Keratinocyte (primary cell): Measurements from ENCODE around the gene CACNA1F. TPM values are rescaled to one million over a fixed set of nuclear protein-coding genes. Genes with fewer than 3 reads are reported as not detected.

Source experiments
- DNase-seq: peaks from one replicate; pipeline ENCODE4 v3.0.0-alpha.2; 2011; ENCODE audit warnings: low read depth, missing footprints, low spot score
- FAIRE-seq: peaks from 2 replicates; lab custom pipeline; 2011; peaks lifted over from hg19 to GRCh38; lab: Jason Lieb, UNC
- H2AFZ ChIP-seq: 2 replicates; pipeline ENCODE4 v1.6.0; 2012; ENCODE audit warnings: low read length, control low read depth, inconsistent platforms; ENCODE audit not compliant: control insufficient read depth
- H3K27ac ChIP-seq: 2 replicates; pipeline ENCODE4 v1.5.1; 2011; ENCODE audit warnings: low read length; ENCODE audit not compliant: control insufficient read depth, insufficient read depth
- H3K27me3 ChIP-seq: 3 replicates; pipeline ENCODE4 v1.6.0; 2011; ENCODE audit warnings: low read length; ENCODE audit not compliant: control insufficient read depth, insufficient read depth; ENCODE audit errors: extremely low read depth
- H3K36me3 ChIP-seq, 2 experiments: 2 replicates in 1 of 2; 3 replicates in 1 of 2; pipeline ENCODE4 v1.5.1; 2011; ENCODE audit warnings: low read length in 2 of 2, mild to moderate bottlenecking in 1 of 2; ENCODE audit not compliant: control insufficient read depth in 2 of 2, insufficient read depth in 2 of 2; ENCODE audit errors: extremely low read depth in 1 of 2
- H3K4me1 ChIP-seq: 3 replicates; pipeline ENCODE4 v1.5.1; 2011; ENCODE audit warnings: low read length; ENCODE audit not compliant: control insufficient read depth, insufficient read depth; ENCODE audit errors: extremely low read depth
- H3K4me2 ChIP-seq: 3 replicates; pipeline ENCODE4 v1.6.0; 2011; ENCODE audit warnings: low read depth, low read length; ENCODE audit not compliant: control insufficient read depth, insufficient read depth; ENCODE audit errors: extremely low read depth
- H3K4me3 ChIP-seq, 3 experiments: fragments of 200-600 bp in 1 of 3; sonication (generic) in 1 of 3; 2 replicates in 2 of 3; 3 replicates in 1 of 3; pipeline ENCODE4 v1.5.1; 2011 to 2016; ENCODE audit warnings: low read length in 3 of 3, mild to moderate bottlenecking in 3 of 3, control low read depth in 2 of 3, inconsistent platforms in 1 of 3, low read depth in 1 of 3, mixed read lengths in 1 of 3, mixed run types in 1 of 3, moderate library complexity in 1 of 3; ENCODE audit not compliant: control insufficient read depth in 2 of 3, insufficient read depth in 2 of 3; ENCODE audit errors: extremely low read depth in 1 of 3
- H3K79me2 ChIP-seq: 2 replicates; pipeline ENCODE4 v1.6.0; 2012; ENCODE audit warnings: low read length; ENCODE audit not compliant: control insufficient read depth, insufficient read depth
- H3K9ac ChIP-seq: 3 replicates; pipeline ENCODE4 v1.6.0; 2011; ENCODE audit warnings: low read length; ENCODE audit not compliant: control insufficient read depth, insufficient read depth; ENCODE audit errors: extremely low read depth
- H3K9me1 ChIP-seq: 3 replicates; pipeline ENCODE4 v1.6.0; 2011; ENCODE audit warnings: low read length; ENCODE audit not compliant: control insufficient read depth, insufficient read depth; ENCODE audit errors: extremely low read depth
- H3K9me3 ChIP-seq: 2 replicates; pipeline ENCODE4 v1.5.1; 2012; ENCODE audit warnings: low read depth, low read length; ENCODE audit not compliant: control insufficient read depth
- H4K20me1 ChIP-seq: 3 replicates; pipeline ENCODE4 v1.6.0; 2011; ENCODE audit warnings: low read length; ENCODE audit not compliant: control insufficient read depth, insufficient read depth; ENCODE audit errors: extremely low read depth
- CTCF ChIP-seq, 3 experiments: IDR thresholded peaks in 1 of 3; conservative IDR thresholded peaks in 1 of 3; optimal IDR thresholded peaks in 1 of 3; 2 replicates in 2 of 3; 3 replicates in 1 of 3; pipeline versions ENCODE3 to v1.5.1; 2011; ENCODE audit warnings: low read length in 3 of 3, mild to moderate bottlenecking in 3 of 3, moderate library complexity in 2 of 3, control low read depth in 1 of 3, inconsistent platforms in 1 of 3; ENCODE audit not compliant: insufficient read depth in 2 of 3; ENCODE audit errors: extremely low read depth in 1 of 3
- EZH2 ChIP-seq: IDR thresholded peaks from one replicate; pipeline ENCODE4 v1.6.1; 2012; ENCODE audit warnings: inconsistent platforms, mild to moderate bottlenecking, low read length, moderate library complexity
- dilution Hi-C: fragments of 300-500 bp; cut with MboI; formaldehyde crosslinking; loops from one replicate; pipeline ENCODE4 v1.7.0; 2020; ENCODE audit warnings: low sequenced_read_pairs; ENCODE audit not compliant: extremely low pct_ligation_motif_present
- polyA plus RNA-seq, 5 experiments: library from polyadenylated mRNA; depleted of rRNA in 3 of 5; stranded (reverse) in 3 of 5; stranded (forward) in 1 of 5; unstranded in 1 of 5; fragments of >200 nt; gene quantifications; 1 replicate in 1 of 5; 2 replicates in 3 of 5; 3 replicates in 1 of 5; pipeline versions ENCODE4 v1.2.1 to v1.2.3, GENCODE V29; 2011 to 2012; ENCODE audit warnings: missing spikeins in 2 of 5, low read depth in 1 of 5, low replicate concordance in 1 of 5

Gene CACNA1F
- polyA plus RNA-seq, 1 donor (not counting 4 experiments of a cell fraction or from before 2014, with no cell fraction given): not detected

GRCh38 chrX:49191574-49192011 is 41.5 kb downstream of the CACNA1F start:
- Histone ChIP-seq H3K4me3 (peak overlapping the region; percentile 66 to 69 (median 69)), H4K20me1 (no peaks in the 10 kb centered on the region), H3K27me3 (no peaks in the 10 kb centered on the region), H3K9me3 (no peaks in the 10 kb centered on the region), H3K4me1 (peaks cover 9% of the 10 kb centered on the region), H3K9ac (peak overlapping the region; percentile 73), H3K36me3 (no peaks in the 10 kb centered on the region), H3K79me2 (no peaks in the 10 kb centered on the region), H3K27ac (peak overlapping the region; percentile 63), H3K4me2 (peak overlapping the region; percentile 69), H3K9me1 (no peaks in the 10 kb centered on the region), H2AFZ (peak overlapping the region; percentile 56)
- dilution Hi-C loops: no loop called here
- DNase-seq: no peak
- TF ChIP-seq CTCF (optimal IDR thresholded peaks at IDR 0.05 in 1 of 3, IDR thresholded peaks at IDR 0.05 in 1 of 3, conservative IDR thresholded peaks at IDR 0.05 in 1 of 3; ENCODE audit: extremely low read depth in 1 of 3, insufficient read depth in 2 of 3, low read length in 3 of 3) (no peak), EZH2 (no peak)
- FAIRE-seq: no peak

GRCh38 chrX:49190821-49191573 is 42.1 kb downstream of the CACNA1F start:
- Histone ChIP-seq H3K4me1 (peaks cover 10% of the 10 kb centered on the region), H2AFZ (peak overlapping the region; percentile 56), H3K9ac (peak overlapping the region; percentile 73), H3K79me2 (no peaks in the 10 kb centered on the region), H3K9me1 (no peaks in the 10 kb centered on the region), H3K27ac (peak overlapping the region; percentile 63), H3K27me3 (no peaks in the 10 kb centered on the region), H3K4me2 (peak overlapping the region; percentile 69), H4K20me1 (no peaks in the 10 kb centered on the region), H3K4me3 (peak overlapping the region; percentile 66 to 69 (median 69)), H3K36me3 (no peaks in the 10 kb centered on the region), H3K9me3 (no peaks in the 10 kb centered on the region)
- DNase-seq: peak; percentile 98
- peak; percentile 58 for FAIRE-seq
- dilution Hi-C loops: no loop called here
- TF ChIP-seq CTCF (optimal IDR thresholded peaks at IDR 0.05 in 1 of 3, IDR thresholded peaks at IDR 0.05 in 1 of 3, conservative IDR thresholded peaks at IDR 0.05 in 1 of 3; ENCODE audit: extremely low read depth in 1 of 3, insufficient read depth in 2 of 3, low read length in 3 of 3) (no peak), EZH2 (no peak)
